Limb (tissue), 2 donors: ENCODE measurements around the gene HSPB7.
"Not testable (repeated sequence)": the region's sequence is repeated elsewhere in the genome, so short reads cannot be mapped to it uniquely, and the experiment has no call there.

ENCODE experiments used
- DNase-seq, 2 donors: peaks; one replicate each; pipeline ENCODE4 v3.0.0-alpha.2; 2016; ENCODE audit errors: extremely low spot score in 2 of 2

Gene HSPB7

DNA sequence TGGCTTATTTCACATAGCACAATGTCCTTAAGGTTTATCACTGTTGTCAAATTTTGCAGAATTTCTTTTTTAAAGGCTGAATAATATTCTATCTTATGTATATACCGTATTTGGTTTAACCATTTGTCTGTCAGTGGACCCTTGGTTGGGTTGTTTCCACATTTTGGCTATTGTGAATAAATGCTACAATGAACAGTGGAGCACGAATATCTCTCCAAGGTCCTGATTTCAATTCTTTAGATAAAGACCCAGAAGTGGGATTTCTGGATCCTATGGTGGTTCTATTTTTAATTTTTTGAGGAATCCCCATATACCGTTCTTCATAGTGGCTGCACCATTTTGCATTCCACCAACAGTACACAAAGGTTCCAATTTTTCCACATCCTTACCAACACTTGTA is 36.2 kb downstream of the HSPB7 start:
- no peak for DNase-seq

DNA sequence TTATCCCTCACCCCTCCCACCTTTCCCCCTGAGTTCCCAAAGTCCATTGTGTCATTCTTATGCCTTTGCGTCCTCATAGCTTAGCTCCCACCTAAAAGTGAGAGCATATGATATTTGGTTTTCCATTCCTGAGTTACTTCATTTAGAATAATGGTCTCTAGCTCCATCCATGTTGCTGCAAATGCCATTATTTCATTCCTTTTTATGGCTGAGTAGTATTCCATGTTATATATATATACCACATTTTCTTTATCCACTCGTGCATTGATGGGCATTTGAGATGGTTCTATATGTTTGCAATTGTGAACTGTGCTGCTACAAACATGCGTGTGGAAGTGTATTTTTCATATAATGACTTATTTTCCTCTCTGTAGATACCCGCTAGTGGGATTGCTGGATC is 39.9 kb downstream of the HSPB7 start:
- DNase-seq, result not testable (repeated sequence)

DNA sequence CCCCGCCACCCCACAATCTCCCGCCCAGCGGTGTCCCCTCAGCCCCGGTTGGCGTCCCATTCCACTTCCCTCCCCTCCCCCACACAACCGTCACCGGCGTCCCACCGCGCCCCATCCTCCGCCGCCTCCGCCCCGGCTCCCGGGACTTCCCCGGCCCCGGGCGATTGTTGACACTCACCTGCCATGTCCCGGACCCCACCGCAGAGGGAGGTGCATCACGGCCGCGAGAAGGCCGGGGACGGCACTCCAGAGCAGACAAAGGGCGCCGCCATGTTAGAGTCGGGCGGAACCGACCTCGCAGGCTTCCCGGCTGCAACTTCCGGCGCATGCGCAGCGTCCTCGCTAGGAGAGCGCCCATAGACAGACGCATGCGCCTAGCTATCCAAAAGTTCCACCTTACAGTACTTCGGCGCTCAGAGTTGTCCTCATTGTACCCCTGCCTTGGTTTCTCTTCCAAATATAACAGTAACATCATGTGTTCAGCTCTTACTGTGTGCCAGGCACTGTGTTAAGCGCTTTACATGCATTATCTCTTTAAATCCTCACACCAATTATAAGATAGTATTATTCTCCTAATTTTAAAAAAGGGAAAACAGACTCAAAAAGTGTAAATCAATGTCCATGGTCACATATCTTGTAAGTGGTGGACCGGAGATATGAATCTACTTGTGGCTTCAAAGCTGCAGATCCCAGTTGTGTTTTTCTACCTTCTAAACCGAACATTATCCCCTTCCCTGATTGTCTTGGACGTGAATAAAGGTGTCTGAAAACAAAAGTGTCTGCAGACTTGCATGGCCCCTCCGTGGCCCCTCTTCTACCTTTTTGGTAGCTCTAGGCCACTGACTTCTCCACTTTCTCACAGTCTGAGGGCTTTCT is 41.8 kb downstream of the HSPB7 start, which contains the start of gene ZBTB17:
TSS of gene ZBTB17 (minus strand) at position 297 of the 876 bp plus-strand sequence. CDS start 27,606 bp downstream, outside the sequence.
- peak; percentile 95 to 97 for DNase-seq

DNA sequence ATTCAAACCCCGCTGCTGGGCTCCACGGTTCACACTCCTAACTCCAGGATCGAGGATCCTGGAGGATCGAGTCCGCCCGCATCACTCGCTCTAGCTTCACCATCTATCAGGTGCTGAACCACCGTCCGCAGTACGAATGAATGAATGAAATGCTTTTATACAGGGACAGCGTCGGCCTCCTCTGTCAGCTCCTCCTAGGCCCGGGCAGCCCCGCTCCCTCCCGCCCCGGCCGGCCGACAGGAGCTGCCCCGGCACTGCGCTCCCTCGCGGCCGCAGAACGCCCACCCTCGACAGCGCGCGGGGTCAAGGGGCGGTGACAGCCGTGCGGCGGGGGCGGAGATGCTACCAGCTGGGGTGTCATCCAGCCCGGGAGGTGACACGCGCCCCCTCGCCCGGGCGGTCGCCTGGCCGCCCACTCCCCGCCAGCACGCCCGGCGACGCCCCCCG is 42.5 kb downstream of the HSPB7 start:
- DNase-seq, result no peak

DNA sequence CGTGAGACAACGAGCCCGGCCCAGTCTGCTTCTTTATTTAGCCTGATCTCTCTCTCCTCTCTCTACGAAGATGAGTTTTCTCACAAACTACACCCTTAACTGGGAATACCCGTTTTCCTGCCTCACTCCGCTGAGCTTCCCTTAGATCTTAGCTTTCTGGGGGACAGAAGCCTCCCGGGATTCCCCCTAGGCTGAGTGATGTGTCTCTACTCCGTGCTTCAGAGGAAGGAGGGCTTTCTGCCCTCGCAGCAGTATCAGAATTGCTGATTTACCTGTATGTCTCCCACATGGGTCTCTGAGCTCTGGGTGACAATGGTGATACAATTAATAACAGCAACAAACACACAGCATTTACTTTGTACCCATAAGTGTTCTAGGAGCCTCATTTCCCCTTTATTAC is 43.0 kb downstream of the HSPB7 start:
- no peak for DNase-seq

- DNase-seq, result no peak
Observed at GRCh38 chr1:15973772-15974171, 44.1 kb downstream of the HSPB7 start.

GRCh38 chr1:15972409-15972808 is 45.4 kb downstream of the HSPB7 start:
- DNase-seq, result no peak

GRCh38 chr1:15970911-15971310 is 46.9 kb downstream of the HSPB7 start:
- no peak for DNase-seq

- DNase-seq, result no peak
Observed at GRCh38 chr1:15969321-15969880, 48.4 kb downstream of the HSPB7 start.

DNA sequence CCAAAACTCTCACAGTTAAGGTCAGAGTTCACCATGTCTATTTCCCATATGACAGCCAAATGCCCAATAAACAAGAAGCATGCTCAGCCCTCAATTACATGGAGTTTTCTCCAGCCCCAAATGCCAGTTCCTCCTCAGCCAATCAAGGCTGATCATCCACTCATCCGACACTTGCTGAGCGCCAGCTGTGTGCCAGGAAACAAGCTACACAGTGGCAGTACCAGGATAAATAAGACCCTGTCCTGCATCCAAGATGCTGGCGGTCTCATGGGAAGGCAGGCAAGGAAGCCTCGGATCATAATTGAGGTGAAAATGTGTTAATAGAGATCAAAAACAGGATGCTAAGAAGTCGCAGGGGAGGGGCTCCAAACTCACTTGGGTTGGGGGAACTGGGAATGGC is 49.7 kb downstream of the HSPB7 start:
- no peak for DNase-seq

GRCh38 chr1:15966956-15967344 is 50.9 kb downstream of the HSPB7 start:
- no peak for DNase-seq

DNA sequence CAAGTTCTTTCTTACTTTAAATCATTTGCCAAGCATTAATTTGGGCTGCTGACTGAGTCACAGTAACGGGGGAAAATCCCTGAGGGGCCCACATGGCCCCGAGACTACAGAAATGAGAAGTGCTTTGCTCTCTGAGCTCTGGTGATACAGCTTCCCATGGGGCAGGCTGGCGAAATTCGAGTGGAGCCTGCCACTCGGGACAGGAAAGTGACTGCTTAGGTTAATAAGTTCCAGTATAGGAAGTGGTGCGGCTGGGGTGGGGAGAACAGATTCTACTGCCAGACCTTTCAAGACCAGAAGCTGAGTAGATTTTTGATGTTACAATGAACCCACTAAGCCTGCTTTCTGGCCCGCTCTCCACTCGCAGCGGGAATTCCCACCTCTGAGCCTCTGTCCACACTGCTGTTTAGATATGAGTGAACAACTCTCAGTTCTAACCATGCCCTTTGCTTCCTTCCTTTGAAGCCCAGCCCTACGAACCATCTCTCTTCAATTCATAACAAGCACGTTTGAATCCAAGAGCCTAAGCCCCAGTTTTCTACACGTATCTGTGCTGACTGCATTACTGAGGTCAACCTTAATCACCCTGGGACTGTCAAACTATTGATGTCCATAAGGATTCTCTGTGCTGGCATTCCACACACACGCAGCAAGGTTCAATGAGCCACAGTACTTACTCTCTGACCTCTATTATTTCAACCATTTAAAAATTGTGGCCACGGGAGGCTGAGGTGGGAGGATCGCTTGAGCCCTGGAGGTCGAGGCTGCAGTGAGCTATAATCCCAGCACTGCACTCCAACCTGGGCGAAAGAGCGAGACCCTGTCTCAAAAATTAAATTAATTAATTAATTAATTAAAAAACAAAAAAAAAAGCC is 51.5 kb downstream of the HSPB7 start:
- DNase-seq, result no peak

DNA sequence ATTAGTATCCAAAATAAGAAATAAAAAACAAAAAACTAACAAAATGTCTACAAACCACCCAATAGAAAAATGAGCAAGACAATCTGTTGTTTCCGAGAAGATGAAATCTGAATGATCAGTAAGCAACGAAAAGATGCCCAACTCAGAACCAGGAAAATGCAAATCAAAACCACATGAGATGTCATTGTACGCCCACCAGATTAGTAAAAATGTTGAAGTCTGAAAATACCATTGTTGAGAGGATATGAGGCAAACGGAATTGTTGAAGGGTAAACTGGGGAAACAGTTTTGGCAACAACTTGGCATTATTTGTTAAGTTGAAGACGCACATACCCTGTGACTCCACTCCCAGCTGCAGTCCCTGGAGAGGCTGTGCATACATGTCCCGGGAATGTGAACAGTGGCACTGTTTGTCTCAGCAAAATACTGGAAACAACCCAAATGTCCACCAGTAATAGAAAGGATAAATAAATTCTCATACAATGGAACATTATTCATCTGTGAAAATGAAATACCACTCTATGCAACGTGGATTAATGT is 52.5 kb downstream of the HSPB7 start:
- no peak for DNase-seq
